ENCODE data around the gene SOX14.

GRCh38 chr3:137807998-137808397 is 43.9 kb downstream of the SOX14 start:
- TF ChIP-seq CTCF (IDR thresholded peaks at IDR 0.05) (no peak), POLR2A (IDR thresholded peaks at IDR 0.05) (no peak)

All from thyroid gland (tissue), 4 donors.